Measurements from ENCODE around the gene DDN. TPM values are rescaled to one million over a fixed set of nuclear protein-coding genes. Genes with fewer than 3 reads are reported as not detected.

The DDN gene
- total RNA-seq, 4 donors from 2014 or later: 0.19 to 0.40 (median 0.26) TPM

- WGBS, 2 donors: 72 to 76% methylated on average over 3 of the region's 3 CpGs
- no peaks in the 10 kb centered on the region for H3K36me3 ChIP-seq
- H3K9me3 ChIP-seq: no peaks in the 10 kb centered on the region
- H3K4me1 ChIP-seq: peaks cover 18 to 39% (median 21%) of the 10 kb centered on the region in 3 donors
- peaks cover 0 to 100% (median 7%) of the 10 kb centered on the region in 4 donors for H3K27me3 ChIP-seq
- no peak overlapping the region for H3K4me3 ChIP-seq
- intact Hi-C loops (cut with DNase I): no loop called here
- H3K27ac ChIP-seq: no peak overlapping the region
- no peak for DNase-seq
- TF ChIP-seq POLR2A (IDR thresholded peaks at IDR 0.05): no peak
- TF ChIP-seq, protein P1, sequence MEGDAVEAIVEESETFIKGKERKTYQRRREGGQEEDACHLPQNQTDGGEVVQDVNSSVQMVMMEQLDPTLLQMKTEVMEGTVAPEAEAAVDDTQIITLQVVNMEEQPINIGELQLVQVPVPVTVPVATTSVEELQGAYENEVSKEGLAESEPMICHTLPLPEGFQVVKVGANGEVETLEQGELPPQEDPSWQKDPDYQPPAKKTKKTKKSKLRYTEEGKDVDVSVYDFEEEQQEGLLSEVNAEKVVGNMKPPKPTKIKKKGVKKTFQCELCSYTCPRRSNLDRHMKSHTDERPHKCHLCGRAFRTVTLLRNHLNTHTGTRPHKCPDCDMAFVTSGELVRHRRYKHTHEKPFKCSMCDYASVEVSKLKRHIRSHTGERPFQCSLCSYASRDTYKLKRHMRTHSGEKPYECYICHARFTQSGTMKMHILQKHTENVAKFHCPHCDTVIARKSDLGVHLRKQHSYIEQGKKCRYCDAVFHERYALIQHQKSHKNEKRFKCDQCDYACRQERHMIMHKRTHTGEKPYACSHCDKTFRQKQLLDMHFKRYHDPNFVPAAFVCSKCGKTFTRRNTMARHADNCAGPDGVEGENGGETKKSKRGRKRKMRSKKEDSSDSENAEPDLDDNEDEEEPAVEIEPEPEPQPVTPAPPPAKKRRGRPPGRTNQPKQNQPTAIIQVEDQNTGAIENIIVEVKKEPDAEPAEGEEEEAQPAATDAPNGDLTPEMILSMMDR (IDR thresholded peaks at IDR 0.05): no peak
Measured at GRCh38 chr12:48993787-48994186, 5.4 kb downstream of the DDN start.

DNA sequence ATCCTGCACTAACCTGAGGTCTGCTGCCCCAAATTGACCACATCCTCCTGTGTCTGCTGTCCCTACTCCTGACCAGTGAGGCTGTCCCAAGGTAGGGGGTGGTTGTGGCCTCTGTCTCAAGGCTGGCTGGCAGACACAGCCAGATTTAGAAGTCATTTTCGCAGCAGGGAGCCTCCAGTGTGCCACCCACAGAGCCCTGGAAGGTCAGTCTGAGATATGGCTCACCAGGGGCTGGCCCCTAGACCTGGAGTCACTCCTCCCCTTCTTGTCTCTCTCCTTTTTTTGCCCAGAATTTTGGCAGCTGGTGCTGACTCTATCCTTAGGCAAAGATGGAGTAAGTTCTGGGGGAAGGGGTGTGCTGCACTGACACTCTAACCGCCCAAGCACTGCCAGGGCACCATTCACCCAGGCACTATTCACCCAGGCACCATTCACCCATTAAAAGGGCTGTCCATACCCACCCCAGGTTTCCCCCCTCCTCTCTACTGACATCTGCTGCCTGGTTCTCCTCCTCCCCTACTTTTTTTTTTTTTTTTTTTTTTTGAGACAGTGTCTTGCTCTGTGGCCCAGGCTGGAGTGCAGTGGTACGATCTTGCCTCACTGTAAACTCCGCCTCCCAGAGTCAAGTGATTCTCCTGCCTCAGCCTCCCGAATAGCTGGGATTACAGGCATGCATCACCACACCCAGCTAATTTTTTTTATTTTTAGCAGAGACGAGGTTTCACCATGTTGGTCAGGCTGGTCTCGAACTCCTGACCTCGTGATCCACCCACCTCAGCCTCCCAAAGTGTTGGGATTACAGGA, 7.7 kb downstream of the DDN start:
- intact Hi-C loops (cut with DNase I): no loop called here
- 50 to 61% methylated on average over 7 of the region's 8 CpGs for WGBS, 2 donors
- TF ChIP-seq POLR2A (IDR thresholded peaks at IDR 0.05): no peak
- TF ChIP-seq, protein P1 (IDR thresholded peaks at IDR 0.05): no peak

GRCh38 chr12:48990552-48990951, 8.6 kb downstream of the DDN start:
- TF ChIP-seq, protein P1 (IDR thresholded peaks at IDR 0.05): no peak
- no peak for TF ChIP-seq POLR2A (IDR thresholded peaks at IDR 0.05)
- H3K4me1 ChIP-seq: peaks cover 0 to 16% (median 5%) of the 10 kb centered on the region in 3 donors
- intact Hi-C loops (cut with DNase I): no loop called here
- H3K9me3 ChIP-seq: no peaks in the 10 kb centered on the region
- peaks cover 0 to 99% (median 7%) of the 10 kb centered on the region in 4 donors for H3K27me3 ChIP-seq
- no peak for DNase-seq
- H3K4me3 ChIP-seq: no peak overlapping the region
- no peaks in the 10 kb centered on the region for H3K36me3 ChIP-seq
- H3K27ac ChIP-seq: no peak overlapping the region

More for the DNA sequence above, 7.7 kb downstream of the DDN start:
- H3K27ac ChIP-seq: no peak overlapping the region
- no peak overlapping the region for H3K4me3 ChIP-seq
- no peak for DNase-seq
- peaks cover 0 to 19% (median 5%) of the 10 kb centered on the region in 3 donors for H3K4me1 ChIP-seq
- no peaks in the 10 kb centered on the region for H3K9me3 ChIP-seq
- no peaks in the 10 kb centered on the region for H3K36me3 ChIP-seq
- H3K27me3 ChIP-seq: peaks cover 0 to 99% (median 7%) of the 10 kb centered on the region in 4 donors

- TF ChIP-seq, protein P1 (IDR thresholded peaks at IDR 0.05): peak; percentile 60 to 87 (median 75)
- TF ChIP-seq POLR2A (IDR thresholded peaks at IDR 0.05): no peak
- WGBS, 2 donors: 30 to 36% methylated on average over 11 to 12 of the region's 16 CpGs
- Histone ChIP-seq H3K27me3 (peaks cover 0 to 99% (median 0%) of the 10 kb centered on the region in 4 donors), H3K36me3 (no peaks in the 10 kb centered on the region), H3K4me1 (peaks cover 0 to 8% (median 0%) of the 10 kb centered on the region in 3 donors), H3K27ac (no peak overlapping the region), H3K9me3 (no peaks in the 10 kb centered on the region), H3K4me3 (no peak overlapping the region)
- intact Hi-C loops (cut with DNase I): loop anchor here (10.0 kb wide), 1 partner anchor 63 kb away; the partner anchor contains the start of gene FKBP11
- DNase-seq: no peak
Measured at GRCh38 chr12:48988030-48988649, 11.0 kb downstream of the DDN start.

All from esophagus squamous epithelium (tissue), 5 donors.